HL-60 (cell line): Measurements from ENCODE around the gene EMC8.
A peak's percentile ranks its signal among the peaks of the same experiment; 100 is the strongest.

ENCODE experiments used
- DNase-seq, 2 experiments: peaks; one replicate each; pipeline ENCODE4 v3.0.0-alpha.2; 2010 to 2020; ENCODE audit warnings: low read depth in 1 of 2, low spot score in 1 of 2
- H3K27ac ChIP-seq: fragments of 250-450 bp; sonication (Bioruptor Pico); replicated peaks from 2 replicates; pipeline ENCODE4 v1.5.1; 2020; ENCODE audit warnings: mild to moderate bottlenecking, moderate library complexity
- H3K27me3 ChIP-seq: fragments of 250-450 bp; sonication (Bioruptor Pico); 2 replicates; pipeline ENCODE4 v1.5.1; 2021; ENCODE audit warnings: mild to moderate bottlenecking, moderate library complexity; ENCODE audit not compliant: insufficient read depth, poor library complexity, severe bottlenecking
- H3K4me3 ChIP-seq: replicated peaks from 2 replicates; pipeline ENCODE4 v1.5.1; 2011; ENCODE audit warnings: mild to moderate bottlenecking, control low read depth, low read length; ENCODE audit not compliant: insufficient read depth
- CTCF ChIP-seq: IDR thresholded peaks from one replicate; pipeline ENCODE4 v1.5.1; 2011; ENCODE audit warnings: low read length, control low read depth, inconsistent platforms; ENCODE audit not compliant: insufficient read depth
- GABPA ChIP-seq: IDR thresholded peaks from 2 replicates; pipeline ENCODE4 v1.6.1; 2012; ENCODE audit warnings: low read depth
- POLR2AphosphoS5 ChIP-seq: IDR thresholded peaks from 2 replicates; pipeline ENCODE4 v1.6.1; 2012; ENCODE audit warnings: low read depth
- SPI1 ChIP-seq: IDR thresholded peaks from 2 replicates; pipeline ENCODE4 v1.6.1; 2012; ENCODE audit warnings: low read depth, mild to moderate bottlenecking, borderline replicate concordance
- TF ChIP-seq, protein P1 (sequence below): IDR thresholded peaks from 2 replicates; pipeline ENCODE4 v1.6.1; 2012; ENCODE audit warnings: low read depth; ENCODE audit not compliant: insufficient replicate concordance

Gene EMC8

GRCh38 chr16:85821390-85822135, 22.2 kb upstream of the EMC8 start:
- no peak for TF ChIP-seq GABPA
- TF ChIP-seq SPI1 = no peak
- TF ChIP-seq POLR2AphosphoS5 = no peak
- peak; percentile 23 for TF ChIP-seq CTCF
- TF ChIP-seq, protein P1, sequence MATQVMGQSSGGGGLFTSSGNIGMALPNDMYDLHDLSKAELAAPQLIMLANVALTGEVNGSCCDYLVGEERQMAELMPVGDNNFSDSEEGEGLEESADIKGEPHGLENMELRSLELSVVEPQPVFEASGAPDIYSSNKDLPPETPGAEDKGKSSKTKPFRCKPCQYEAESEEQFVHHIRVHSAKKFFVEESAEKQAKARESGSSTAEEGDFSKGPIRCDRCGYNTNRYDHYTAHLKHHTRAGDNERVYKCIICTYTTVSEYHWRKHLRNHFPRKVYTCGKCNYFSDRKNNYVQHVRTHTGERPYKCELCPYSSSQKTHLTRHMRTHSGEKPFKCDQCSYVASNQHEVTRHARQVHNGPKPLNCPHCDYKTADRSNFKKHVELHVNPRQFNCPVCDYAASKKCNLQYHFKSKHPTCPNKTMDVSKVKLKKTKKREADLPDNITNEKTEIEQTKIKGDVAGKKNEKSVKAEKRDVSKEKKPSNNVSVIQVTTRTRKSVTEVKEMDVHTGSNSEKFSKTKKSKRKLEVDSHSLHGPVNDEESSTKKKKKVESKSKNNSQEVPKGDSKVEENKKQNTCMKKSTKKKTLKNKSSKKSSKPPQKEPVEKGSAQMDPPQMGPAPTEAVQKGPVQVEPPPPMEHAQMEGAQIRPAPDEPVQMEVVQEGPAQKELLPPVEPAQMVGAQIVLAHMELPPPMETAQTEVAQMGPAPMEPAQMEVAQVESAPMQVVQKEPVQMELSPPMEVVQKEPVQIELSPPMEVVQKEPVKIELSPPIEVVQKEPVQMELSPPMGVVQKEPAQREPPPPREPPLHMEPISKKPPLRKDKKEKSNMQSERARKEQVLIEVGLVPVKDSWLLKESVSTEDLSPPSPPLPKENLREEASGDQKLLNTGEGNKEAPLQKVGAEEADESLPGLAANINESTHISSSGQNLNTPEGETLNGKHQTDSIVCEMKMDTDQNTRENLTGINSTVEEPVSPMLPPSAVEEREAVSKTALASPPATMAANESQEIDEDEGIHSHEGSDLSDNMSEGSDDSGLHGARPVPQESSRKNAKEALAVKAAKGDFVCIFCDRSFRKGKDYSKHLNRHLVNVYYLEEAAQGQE = no peak
- DNase-seq = peak in 1 of 2 experiments; percentile 56
- Histone ChIP-seq H3K4me3 (no peak overlapping the region), H3K27me3 (no peaks in the 10 kb centered on the region), H3K27ac (no peak overlapping the region)

DNA sequence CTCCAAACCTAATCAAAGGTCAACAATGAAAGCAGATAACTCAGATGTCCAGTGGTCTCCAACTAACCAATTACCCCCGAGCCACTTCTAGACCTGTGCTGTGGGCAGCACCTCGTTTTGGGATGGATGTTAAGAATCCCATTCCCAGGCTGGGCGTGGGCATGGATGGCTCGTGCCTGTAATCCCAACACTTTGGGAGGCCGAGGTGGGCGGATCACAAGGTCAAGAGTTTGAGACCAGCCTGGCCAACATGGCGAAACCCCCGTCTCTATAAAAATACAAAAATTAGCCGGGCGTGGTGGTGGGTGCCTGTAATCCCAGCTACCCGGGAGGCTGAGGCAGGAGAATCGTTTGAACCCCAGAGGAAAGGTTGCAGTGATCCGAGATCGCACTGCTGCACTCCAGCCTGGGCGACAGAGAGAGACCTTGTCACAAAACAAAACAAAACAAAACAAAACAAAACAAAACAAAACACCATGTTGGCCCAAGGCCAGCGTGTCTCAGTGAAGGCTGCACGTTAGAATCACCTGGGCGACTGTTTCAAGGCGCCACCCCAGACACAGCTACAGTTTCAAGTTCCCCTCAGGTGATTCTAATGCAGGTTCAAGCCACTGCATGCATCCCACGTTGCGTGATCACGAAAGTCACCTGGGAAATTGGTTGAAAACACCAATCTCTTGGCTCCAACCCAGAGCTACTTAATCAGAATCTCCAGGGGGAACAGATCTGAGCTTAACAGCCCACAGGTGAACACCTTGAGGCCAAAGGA, 21.4 kb upstream of the EMC8 start:
- no peak overlapping the region for H3K27ac ChIP-seq
- H3K4me3 ChIP-seq = no peak overlapping the region
- no peak for TF ChIP-seq CTCF
- TF ChIP-seq, protein P1 = no peak
- no peak for TF ChIP-seq POLR2AphosphoS5
- no peak for TF ChIP-seq GABPA
- TF ChIP-seq SPI1 = no peak
- no peaks in the 10 kb centered on the region for H3K27me3 ChIP-seq
- DNase-seq = no peak

DNA sequence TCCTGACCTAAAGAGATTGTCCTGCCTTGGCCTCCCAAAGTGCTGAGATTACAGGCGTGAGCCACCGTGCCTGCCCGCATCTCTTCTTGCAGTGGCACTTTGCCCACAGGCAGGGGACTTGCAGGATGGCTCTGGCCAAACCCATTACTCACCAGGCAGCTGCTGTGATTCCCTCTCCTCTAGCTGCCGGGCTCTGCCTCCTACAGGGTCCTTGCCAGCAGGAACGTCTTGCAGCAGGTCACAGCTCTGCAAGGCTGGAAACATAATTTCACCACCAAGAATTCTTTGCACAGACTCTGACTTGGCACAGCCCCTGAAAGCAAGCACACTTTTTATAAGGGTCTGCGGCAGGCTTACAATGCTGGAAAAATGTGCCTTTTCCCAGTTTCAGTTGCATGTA, 20.4 kb upstream of the EMC8 start:
- TF ChIP-seq, protein P1 = no peak
- TF ChIP-seq SPI1 (no peak), POLR2AphosphoS5 (no peak), CTCF (no peak), GABPA (no peak)
- H3K27me3 ChIP-seq = no peaks in the 10 kb centered on the region
- no peak overlapping the region for H3K4me3 ChIP-seq
- no peak overlapping the region for H3K27ac ChIP-seq
- DNase-seq = no peak
